Neural cell (in vitro differentiated cells): ENCODE results near the gene OBSCN. TPM values are rescaled to one million over a fixed set of nuclear protein-coding genes. Genes with fewer than 3 reads are reported as not detected.

ENCODE experiments used
- H2AFZ ChIP-seq: fragments of 200-600, 300-800 bp; sonication (generic), shearing (Covaris generic); 2 replicates; pipeline ENCODE4 v1.6.0; 2014; ENCODE audit warnings: low read depth, mild to moderate bottlenecking, antibody characterized with exemption, low read length, moderate library complexity
- H3F3A ChIP-seq: fragments of 200-600 bp; shearing (Covaris generic); 2 replicates; pipeline ENCODE4 v1.6.1; 2016; ENCODE audit warnings: mild to moderate bottlenecking, moderate library complexity, mixed read lengths, antibody characterized with exemption, low read length; ENCODE audit not compliant: insufficient read depth, poor library complexity, severe bottlenecking
- H3K27ac ChIP-seq: fragments of 200-600, 300-800 bp; sonication (generic), shearing (Covaris generic); 2 replicates; pipeline ENCODE4 v1.5.1; 2014; ENCODE audit warnings: mild to moderate bottlenecking, low read length, moderate library complexity
- H3K27me3 ChIP-seq: fragments of 300-800, 200-600 bp; sonication (generic), shearing (Covaris generic); 2 replicates; pipeline ENCODE4 v1.6.0; 2014; ENCODE audit warnings: mild to moderate bottlenecking, low read depth, low read length, moderate library complexity; ENCODE audit not compliant: insufficient read depth
- H3K36me3 ChIP-seq: fragments of 300-800, 200-600 bp; sonication (generic), shearing (Covaris generic); 2 replicates; pipeline ENCODE4 v1.5.1; 2014; ENCODE audit warnings: mild to moderate bottlenecking, antibody characterized with exemption, low read length, moderate library complexity; ENCODE audit not compliant: insufficient read depth
- H3K4me2 ChIP-seq: fragments of 300-800, 200-600 bp; sonication (generic), shearing (Covaris generic); 2 replicates; pipeline ENCODE4 v1.6.0; 2014; ENCODE audit warnings: mild to moderate bottlenecking, low read length
- H3K4me3 ChIP-seq: fragments of 300-800, 200-600 bp; sonication (generic), shearing (Covaris generic); 2 replicates; pipeline ENCODE4 v1.5.1; 2014; ENCODE audit warnings: mild to moderate bottlenecking, low read length, moderate library complexity
- H3K79me2 ChIP-seq: fragments of 200-600 bp; shearing (Covaris generic); replicated peaks from 2 replicates; pipeline ENCODE4 v1.6.0; 2014; ENCODE audit warnings: mild to moderate bottlenecking, low read length, moderate library complexity; ENCODE audit not compliant: insufficient read depth
- H3K9ac ChIP-seq: fragments of 300-800, 200-600 bp; sonication (generic), shearing (Covaris generic); 2 replicates; pipeline ENCODE4 v1.6.1; 2016; ENCODE audit warnings: mild to moderate bottlenecking, low read length, mixed read lengths
- H3K9me2 ChIP-seq: fragments of 200-600 bp; shearing (Covaris generic); 2 replicates; pipeline ENCODE4 v1.6.1; 2016; ENCODE audit warnings: mild to moderate bottlenecking, low read length, mixed read lengths; ENCODE audit not compliant: insufficient read depth
- H3K9me3 ChIP-seq: fragments of 200-600, 300-800 bp; sonication (generic), shearing (Covaris generic); 2 replicates; pipeline ENCODE4 v1.6.1; 2016; ENCODE audit warnings: mild to moderate bottlenecking, mixed run types, low read length, moderate library complexity, mixed read lengths
- H4K20me1 ChIP-seq: fragments of 200-600 bp; shearing (Covaris generic); 2 replicates; pipeline ENCODE4 v1.6.1; 2016; ENCODE audit warnings: mild to moderate bottlenecking, mixed run types; ENCODE audit not compliant: insufficient read depth
- CTCF ChIP-seq: fragments of 450-650 bp; IDR thresholded peaks from 2 replicates; pipeline ENCODE4 v1.5.1; 2014; ENCODE audit warnings: antibody characterized with exemption, mild to moderate bottlenecking, moderate library complexity; ENCODE audit not compliant: poor library complexity, severe bottlenecking
- EP300 ChIP-seq: fragments of 450-650 bp; conservative IDR thresholded peaks from 2 replicates; pipeline ENCODE4 v1.6.1; 2014; ENCODE audit warnings: antibody characterized with exemption, mild to moderate bottlenecking, moderate library complexity; ENCODE audit not compliant: poor library complexity, severe bottlenecking
- EZH2 ChIP-seq: fragments of 200-600, 300-800 bp; shearing (Covaris generic), sonication (generic); IDR thresholded peaks from 2 replicates; pipeline ENCODE4 v1.6.1; 2014; ENCODE audit warnings: antibody characterized with exemption, low read length, borderline replicate concordance, mild to moderate bottlenecking; ENCODE audit not compliant: insufficient read depth, poor library complexity, severe bottlenecking
- MXI1 ChIP-seq: fragments of 450-650 bp; conservative IDR thresholded peaks from 2 replicates; pipeline ENCODE4 v1.6.1; 2014; ENCODE audit warnings: antibody characterized with exemption, mild to moderate bottlenecking; ENCODE audit not compliant: poor library complexity, severe bottlenecking
- POLR2AphosphoS5 ChIP-seq: IDR thresholded peaks from 2 replicates; pipeline ENCODE4 v1.6.1; 2012
- RAD21 ChIP-seq: fragments of 450-650 bp; conservative IDR thresholded peaks from 2 replicates; pipeline ENCODE4 v1.6.1; 2014; ENCODE audit warnings: antibody characterized with exemption, mild to moderate bottlenecking, moderate library complexity
- SMC3 ChIP-seq: fragments of 450-650 bp; conservative IDR thresholded peaks from 2 replicates; pipeline ENCODE4 v1.6.1; 2014; ENCODE audit warnings: antibody characterized with exemption, mild to moderate bottlenecking, moderate library complexity; ENCODE audit not compliant: poor library complexity
- TAF1 ChIP-seq: IDR thresholded peaks from 2 replicates; pipeline ENCODE4 v1.6.1; 2012; ENCODE audit warnings: low read depth
- polyA plus RNA-seq: library from polyadenylated mRNA; depleted of rRNA; stranded (reverse); fragments of >200 nt; gene quantifications from 2 replicates; pipeline ENCODE4 v1.2.3, GENCODE V29; 2014
- TF ChIP-seq, protein P1 (sequence below): IDR thresholded peaks from 2 replicates; pipeline ENCODE4 v1.6.1; 2012; ENCODE audit warnings: borderline replicate concordance

OBSCN gene
- polyA plus RNA-seq, 1 donor from 2014 or later: 7.2 TPM

- TF ChIP-seq EZH2 (no peak), SMC3 (no peak), MXI1 (no peak), EP300 (no peak), RAD21 (no peak), POLR2AphosphoS5 (no peak), TAF1 (no peak), CTCF (no peak)
- Histone ChIP-seq H4K20me1 (no peaks in the 10 kb centered on the region), H3K27ac (no peak overlapping the region), H3K27me3 (no peaks in the 10 kb centered on the region), H3K9me3 (no peaks in the 10 kb centered on the region), H3F3A (no peaks in the 10 kb centered on the region), H3K9ac (no peak overlapping the region), H3K9me2 (no peaks in the 10 kb centered on the region), H2AFZ (no peak overlapping the region), H3K36me3 (no peaks in the 10 kb centered on the region), H3K4me3 (no peak overlapping the region), H3K4me2 (no peak overlapping the region), H3K79me2 (no peaks in the 10 kb centered on the region)
Measured at GRCh38 chr1:228225165-228225710, 17.4 kb downstream of the OBSCN start.

DNA sequence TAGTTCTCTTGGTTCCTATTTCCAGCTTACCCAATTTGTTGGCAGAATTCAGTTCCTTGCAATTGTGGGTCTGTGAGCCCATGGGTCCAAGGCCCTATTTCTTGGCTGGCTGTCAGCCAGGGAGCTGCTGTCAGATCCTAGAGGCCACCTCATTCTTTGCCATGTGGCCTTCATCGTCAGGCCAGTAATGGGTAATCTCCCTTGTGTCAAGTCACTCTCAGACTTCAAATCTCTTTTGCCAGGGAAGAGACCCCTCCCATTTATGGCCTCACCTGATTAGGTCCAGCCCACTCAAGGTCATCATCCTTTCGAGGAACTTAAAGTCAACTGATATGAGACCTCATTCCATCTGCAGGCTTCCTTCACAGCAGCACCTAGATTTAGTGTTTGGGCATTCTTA is 17.9 kb downstream of the OBSCN start:
- Histone ChIP-seq H4K20me1 (no peaks in the 10 kb centered on the region), H3K27me3 (no peaks in the 10 kb centered on the region), H3K79me2 (no peaks in the 10 kb centered on the region), H3K27ac (no peak overlapping the region), H3K36me3 (no peaks in the 10 kb centered on the region), H3F3A (no peaks in the 10 kb centered on the region), H2AFZ (no peak overlapping the region), H3K4me3 (no peak overlapping the region), H3K9ac (no peak overlapping the region), H3K9me2 (no peaks in the 10 kb centered on the region), H3K4me2 (no peak overlapping the region), H3K9me3 (no peaks in the 10 kb centered on the region)
- TF ChIP-seq EZH2: no peak
- no peak for TF ChIP-seq CTCF
- TF ChIP-seq SMC3: no peak
- TF ChIP-seq RAD21: no peak
- TF ChIP-seq POLR2AphosphoS5: no peak
- TF ChIP-seq TAF1: no peak
- TF ChIP-seq MXI1: no peak
- TF ChIP-seq, protein P1, sequence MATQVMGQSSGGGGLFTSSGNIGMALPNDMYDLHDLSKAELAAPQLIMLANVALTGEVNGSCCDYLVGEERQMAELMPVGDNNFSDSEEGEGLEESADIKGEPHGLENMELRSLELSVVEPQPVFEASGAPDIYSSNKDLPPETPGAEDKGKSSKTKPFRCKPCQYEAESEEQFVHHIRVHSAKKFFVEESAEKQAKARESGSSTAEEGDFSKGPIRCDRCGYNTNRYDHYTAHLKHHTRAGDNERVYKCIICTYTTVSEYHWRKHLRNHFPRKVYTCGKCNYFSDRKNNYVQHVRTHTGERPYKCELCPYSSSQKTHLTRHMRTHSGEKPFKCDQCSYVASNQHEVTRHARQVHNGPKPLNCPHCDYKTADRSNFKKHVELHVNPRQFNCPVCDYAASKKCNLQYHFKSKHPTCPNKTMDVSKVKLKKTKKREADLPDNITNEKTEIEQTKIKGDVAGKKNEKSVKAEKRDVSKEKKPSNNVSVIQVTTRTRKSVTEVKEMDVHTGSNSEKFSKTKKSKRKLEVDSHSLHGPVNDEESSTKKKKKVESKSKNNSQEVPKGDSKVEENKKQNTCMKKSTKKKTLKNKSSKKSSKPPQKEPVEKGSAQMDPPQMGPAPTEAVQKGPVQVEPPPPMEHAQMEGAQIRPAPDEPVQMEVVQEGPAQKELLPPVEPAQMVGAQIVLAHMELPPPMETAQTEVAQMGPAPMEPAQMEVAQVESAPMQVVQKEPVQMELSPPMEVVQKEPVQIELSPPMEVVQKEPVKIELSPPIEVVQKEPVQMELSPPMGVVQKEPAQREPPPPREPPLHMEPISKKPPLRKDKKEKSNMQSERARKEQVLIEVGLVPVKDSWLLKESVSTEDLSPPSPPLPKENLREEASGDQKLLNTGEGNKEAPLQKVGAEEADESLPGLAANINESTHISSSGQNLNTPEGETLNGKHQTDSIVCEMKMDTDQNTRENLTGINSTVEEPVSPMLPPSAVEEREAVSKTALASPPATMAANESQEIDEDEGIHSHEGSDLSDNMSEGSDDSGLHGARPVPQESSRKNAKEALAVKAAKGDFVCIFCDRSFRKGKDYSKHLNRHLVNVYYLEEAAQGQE: no peak
- no peak for TF ChIP-seq EP300
